ENCODE results near the gene CHTF18.
"Not testable (repeated sequence)": the region's sequence is repeated elsewhere in the genome, so short reads cannot be mapped to it uniquely, and the experiment has no call there.

CHTF18 gene

GRCh38 chr16:832652-833336, 44.4 kb downstream of the CHTF18 start:
- DNase-seq = no peak

GRCh38 chr16:833411-833810, 45.0 kb downstream of the CHTF18 start:
- DNase-seq = no peak

GRCh38 chr16:835373-835772, 47.0 kb downstream of the CHTF18 start:
- DNase-seq = no peak

GRCh38 chr16:836221-836620, 47.8 kb downstream of the CHTF18 start:
- DNase-seq = no peak

GRCh38 chr16:836822-837221, 48.4 kb downstream of the CHTF18 start:
- DNase-seq = not testable (repeated sequence)

- no peak for DNase-seq
These were observed 50.3 kb downstream of the CHTF18 start for GRCh38 chr16:838741-839140.

- DNase-seq = no peak
These were observed 51.4 kb downstream of the CHTF18 start for GRCh38 chr16:839643-840408.

- no peak for DNase-seq
These were observed 52.4 kb downstream of the CHTF18 start for GRCh38 chr16:840561-841454.

GRCh38 chr16:841455-842060, 53.1 kb downstream of the CHTF18 start:
- no peak for DNase-seq

- no peak for DNase-seq
These were observed 53.6 kb downstream of the CHTF18 start for GRCh38 chr16:842061-842476.

GRCh38 chr16:842711-843560, 54.5 kb downstream of the CHTF18 start:
- DNase-seq = no peak

- DNase-seq = no peak
These were observed 55.4 kb downstream of the CHTF18 start for GRCh38 chr16:843771-844170.

GRCh38 chr16:844638-845350, 56.4 kb downstream of the CHTF18 start:
- DNase-seq = no peak

- no peak for DNase-seq
These were observed 56.9 kb downstream of the CHTF18 start for GRCh38 chr16:845351-845745.

GRCh38 chr16:847151-847550, 58.7 kb downstream of the CHTF18 start:
- no peak for DNase-seq
